ENCODE measurements around the gene CREB3L2. TPM values are rescaled to one million over a fixed set of nuclear protein-coding genes. Genes with fewer than 3 reads are reported as not detected.
A peak's percentile ranks its signal among the peaks of the same experiment; 100 is the strongest.
"Not testable (repeated sequence)": the region's sequence is repeated elsewhere in the genome, so short reads cannot be mapped to it uniquely, and the experiment has no call there.

CREB3L2 gene
- total RNA-seq, 4 donors from 2014 or later: 2.8 to 12.0 (median 5.4) TPM

GRCh38 chr7:137983323-137984008, 18.4 kb downstream of the CREB3L2 start:
- H3K27me3 ChIP-seq: no peaks in the 10 kb centered on the region
- H3K4me1 ChIP-seq: peaks cover 35 to 70% of the 10 kb centered on the region in 2 donors
- no peaks in the 10 kb centered on the region for H3K9me3 ChIP-seq
- no peak overlapping the region for H3K4me3 ChIP-seq
- ATAC-seq: peak; percentile 30 to 50
- H3K36me3 ChIP-seq: no peaks in the 10 kb centered on the region
- peak overlapping the region; percentile 32 to 47 (median 39) for H3K27ac ChIP-seq
- intact Hi-C loops (cut with DNase I; ENCODE audit: low total_unique reads): no loop called here
- in situ Hi-C loops (cut with MboI; ENCODE audit: low sequenced_read_pairs in 4 of 4): no loop called here
- TF ChIP-seq POLR2A (IDR thresholded peaks at IDR 0.05): no peak
- no peak for TF ChIP-seq CTCF (IDR thresholded peaks at IDR 0.05 in 4 of 5, conservative IDR thresholded peaks at IDR 0.05 in 1 of 5)
- peak in 1 of 2 donors; percentile 38 for DNase-seq

- intact Hi-C loops (cut with DNase I; ENCODE audit: low total_unique reads); in situ Hi-C loops (cut with MboI; ENCODE audit: low sequenced_read_pairs in 4 of 4); H3K36me3 ChIP-seq; H3K27me3 ChIP-seq; H3K9me3 ChIP-seq; H3K4me3 ChIP-seq; DNase-seq; ATAC-seq: not testable (repeated sequence)
- H3K4me1 ChIP-seq: peaks cover 35 to 64% of the 10 kb centered on the region in 2 donors
- peak overlapping the region in 1 of 4 donors; percentile 47 for H3K27ac ChIP-seq
These were observed 19.5 kb downstream of the CREB3L2 start for GRCh38 chr7:137982394-137982793.

- peak overlapping the region; percentile 34 to 51 (median 42) for H3K27ac ChIP-seq
- no peaks in the 10 kb centered on the region for H3K36me3 ChIP-seq
- TF ChIP-seq POLR2A (IDR thresholded peaks at IDR 0.05) (no peak), CTCF (IDR thresholded peaks at IDR 0.05 in 4 of 5, conservative IDR thresholded peaks at IDR 0.05 in 1 of 5) (no peak)
- H3K4me3 ChIP-seq: no peak overlapping the region
- intact Hi-C loops (cut with DNase I; ENCODE audit: low total_unique reads): no loop called here
- in situ Hi-C loops (cut with MboI; ENCODE audit: low sequenced_read_pairs in 4 of 4): no loop called here
- H3K4me1 ChIP-seq: peaks cover 30 to 67% of the 10 kb centered on the region in 2 donors
- ATAC-seq (no peak), DNase-seq (no peak)
- H3K9me3 ChIP-seq: no peaks in the 10 kb centered on the region
- H3K27me3 ChIP-seq: no peaks in the 10 kb centered on the region
These were observed 20.2 kb downstream of the CREB3L2 start for GRCh38 chr7:137981668-137982067.

GRCh38 chr7:137981175-137981574, 20.7 kb downstream of the CREB3L2 start:
- H3K27ac ChIP-seq: peak overlapping the region; percentile 34 to 51 (median 42)
- H3K36me3 ChIP-seq: no peaks in the 10 kb centered on the region
- intact Hi-C loops (cut with DNase I; ENCODE audit: low total_unique reads): no loop called here
- no peaks in the 10 kb centered on the region for H3K27me3 ChIP-seq
- peaks cover 28 to 64% of the 10 kb centered on the region in 2 donors for H3K4me1 ChIP-seq
- in situ Hi-C loops (cut with MboI; ENCODE audit: low sequenced_read_pairs in 4 of 4): no loop called here
- DNase-seq (no peak), ATAC-seq (no peak)
- H3K9me3 ChIP-seq: no peaks in the 10 kb centered on the region
- TF ChIP-seq POLR2A (IDR thresholded peaks at IDR 0.05): no peak
- no peak for TF ChIP-seq CTCF (IDR thresholded peaks at IDR 0.05 in 4 of 5, conservative IDR thresholded peaks at IDR 0.05 in 1 of 5)
- H3K4me3 ChIP-seq: no peak overlapping the region

GRCh38 chr7:137980308-137980707, 21.6 kb downstream of the CREB3L2 start:
- no peaks in the 10 kb centered on the region for H3K27me3 ChIP-seq
- H3K36me3 ChIP-seq: no peaks in the 10 kb centered on the region
- H3K27ac ChIP-seq: peak overlapping the region in 3 of 4 donors; percentile 50 to 75 (median 73)
- H3K9me3 ChIP-seq: no peaks in the 10 kb centered on the region
- H3K4me1 ChIP-seq: peaks cover 22 to 61% of the 10 kb centered on the region in 2 donors
- intact Hi-C loops (cut with DNase I; ENCODE audit: low total_unique reads) (no loop called here), in situ Hi-C loops (cut with MboI; ENCODE audit: low sequenced_read_pairs in 4 of 4) (no loop called here)
- TF ChIP-seq POLR2A (IDR thresholded peaks at IDR 0.05) (no peak), CTCF (IDR thresholded peaks at IDR 0.05 in 4 of 5, conservative IDR thresholded peaks at IDR 0.05 in 1 of 5) (no peak)
- H3K4me3 ChIP-seq: no peak overlapping the region
- ATAC-seq (no peak), DNase-seq (no peak)
